Adrenal gland (tissue), 12 donors: ENCODE data around the gene GALNT12. TPM values are rescaled to one million over a fixed set of nuclear protein-coding genes. Genes with fewer than 3 reads are reported as not detected.

Experiments
- DNase-seq, 7 donors: peaks; one replicate each; pipeline ENCODE4 v3.0.0-alpha.2; 2019 to 2020
- H3K27ac ChIP-seq, 5 donors: fragments of 200-600 bp; sonication (generic) in 4 of 5; 1 replicate in 3 of 5; 2 replicates in 2 of 5; pipeline versions ENCODE4 v1.5.1 to v1.8.0; 2016 to 2020; ENCODE audit warnings: mild to moderate bottlenecking in 1 of 5
- H3K27me3 ChIP-seq: fragments of 200-600 bp; 2 replicates; pipeline ENCODE4 v1.8.0; 2021
- H3K36me3 ChIP-seq, 2 donors: fragments of 200-600 bp; replicated peaks in 1 of 2; 1 replicate in 1 of 2; 2 replicates in 1 of 2; pipeline versions ENCODE4 v1.5.1 to v1.8.0; 2018 to 2022
- H3K4me1 ChIP-seq, 2 donors: fragments of 200-600 bp; replicated peaks in 1 of 2; 1 replicate in 1 of 2; 2 replicates in 1 of 2; pipeline versions ENCODE4 v1.5.1 to v1.8.0; 2018 to 2021
- H3K4me3 ChIP-seq, 4 donors: fragments of 200-600 bp; sonication (generic) in 3 of 4; one replicate each; pipeline ENCODE4 v1.5.1; 2016 to 2018
- H3K9me3 ChIP-seq, 3 donors: fragments of 200-600 bp; sonication (generic) in 1 of 3; replicated peaks in 1 of 3; 1 replicate in 2 of 3; 2 replicates in 1 of 3; pipeline versions ENCODE4 v1.5.1 to v1.8.0; 2016 to 2021
- CTCF ChIP-seq, 6 experiments: fragments of 450-650 bp in 4 of 6; fragments of 200-600 bp in 2 of 6; sonication (generic) in 1 of 6; IDR thresholded peaks; 1 replicate in 5 of 6; 2 replicates in 1 of 6; pipeline versions ENCODE4 v1.5.1 to v1.8.0; 2016 to 2021; ENCODE audit warnings: antibody characterized with exemption in 6 of 6, mild to moderate bottlenecking in 2 of 6, moderate library complexity in 1 of 6
- POLR2A ChIP-seq, 2 donors: fragments of 450-650 bp; IDR thresholded peaks; one replicate each; pipeline ENCODE4 v1.6.1; 2017; ENCODE audit warnings: antibody characterized with exemption in 2 of 2, mild to moderate bottlenecking in 2 of 2, moderate library complexity in 1 of 2
- WGBS, 4 donors: extraction: QIAGEN DNeasy Blood & Tissue Kit in 2 of 4; methylation state at CpG; one replicate each; pipeline versions ENCODE4 v1.1.5 to v1.1.7; 2013 to 2017; 5-methylcytosine and 5-hydroxymethylcytosine counted together
- intact Hi-C, 2 donors: fragments of 100-400 bp; cut with DNase I; formaldehyde crosslinking; loops; one replicate each; pipeline versions ENCODE4 v1.14.1 to v1.15.0; 2022 to 2023
- polyA plus RNA-seq, 3 donors: library from polyadenylated mRNA; stranded (reverse); fragments of 200-250 nt in 2 of 3; fragments of 350-450 nt in 1 of 3; fragmentation: Illumina TruSeq in 1 of 3; extraction: RNeasy Lipid Tissue Mini Kit (QIAGEN cat#74804) in 1 of 3; gene quantifications; one replicate each; pipeline ENCODE4 v1.2.3, GENCODE V29; 2013 to 2014
- total RNA-seq, 9 donors: library from RNA; depleted of rRNA in 4 of 9; stranded (reverse); fragments of >200 nt in 4 of 9; fragments of 120-200 nt in 1 of 9; fragmentation: NEBNext Ultra II Directional in 1 of 9; extraction: Animal tissue kit (Norgen Biotek cat#: 25700) in 1 of 9; gene quantifications; one replicate each; pipeline versions ENCODE4 v1.1.0 to v1.2.4, GENCODE V29; 2013 to 2023
- donor health status: healthy with polysubstance abuse.
- donor health status: Bipolar disorder and iron deficiency.
- donor health status: DM: yes; HTN: yes; CAD: no.
- donor health status: DM: no; HTN: no; CAD: no.
- donor health status: DM: no; HTN: no; CAD: no.
- donor health status: DM: yes; HTN: yes; CAD: no.

Gene GALNT12
- total and polyA plus RNA-seq, 12 donors: 1.1 to 20.6 (median 4.2) TPM

GRCh38 chr9:98768344-98768743, 39.1 kb upstream of the GALNT12 start:
- WGBS, 4 donors: 93 to 98% (median 95%) methylated on average over 4 to 9 of the region's 9 CpGs
- Histone ChIP-seq H3K9me3 (no peaks in the 10 kb centered on the region), H3K27ac (no peak overlapping the region), H3K36me3 (peaks cover 0 to 16% of the 10 kb centered on the region in 2 donors), H3K27me3 (no peaks in the 10 kb centered on the region), H3K4me1 (no peaks in the 10 kb centered on the region), H3K4me3 (no peak overlapping the region)
- intact Hi-C loops: no loop called here
- DNase-seq: no peak
- TF ChIP-seq CTCF (IDR thresholded peaks at IDR 0.05) (no peak), POLR2A (IDR thresholded peaks at IDR 0.05) (no peak)

GRCh38 chr9:98770717-98771116, 36.8 kb upstream of the GALNT12 start:
- Histone ChIP-seq H3K9me3 (no peaks in the 10 kb centered on the region), H3K4me1 (no peaks in the 10 kb centered on the region), H3K36me3 (peaks cover 0 to 21% of the 10 kb centered on the region in 2 donors), H3K4me3 (no peak overlapping the region), H3K27ac (no peak overlapping the region), H3K27me3 (no peaks in the 10 kb centered on the region)
- DNase-seq: no peak
- 94 to 96% (median 95%) methylated on average over 7 to 10 of the region's 10 CpGs for WGBS, 4 donors
- intact Hi-C loops: loop anchor here in 1 of 2 donors (5.0 kb wide), 1 partner anchor 453 kb away; no protein-coding TSS in a partner anchor
- TF ChIP-seq CTCF (IDR thresholded peaks at IDR 0.05) (no peak), POLR2A (IDR thresholded peaks at IDR 0.05) (no peak)

- Histone ChIP-seq H3K27ac (no peak overlapping the region), H3K27me3 (no peaks in the 10 kb centered on the region), H3K4me3 (no peak overlapping the region), H3K36me3 (peaks cover 0 to 21% of the 10 kb centered on the region in 2 donors), H3K4me1 (no peaks in the 10 kb centered on the region), H3K9me3 (no peaks in the 10 kb centered on the region)
- no peak for TF ChIP-seq POLR2A (IDR thresholded peaks at IDR 0.05)
- no peak for TF ChIP-seq CTCF (IDR thresholded peaks at IDR 0.05)
- no peak for DNase-seq
- intact Hi-C loops: loop anchor here in 1 of 2 donors (5.0 kb wide), 1 partner anchor 454 kb away; no protein-coding TSS in a partner anchor
- WGBS, 4 donors: 93 to 97% (median 95%) methylated on average over 15 of the region's 15 CpGs
Measured at GRCh38 chr9:98771209-98771874, 36.1 kb upstream of the GALNT12 start.

GRCh38 chr9:98772364-98773155, 34.9 kb upstream of the GALNT12 start:
- no peak for DNase-seq
- Histone ChIP-seq H3K4me3 (no peak overlapping the region), H3K27ac (no peak overlapping the region), H3K36me3 (peaks cover 0 to 21% of the 10 kb centered on the region in 2 donors), H3K27me3 (no peaks in the 10 kb centered on the region), H3K9me3 (no peaks in the 10 kb centered on the region), H3K4me1 (no peaks in the 10 kb centered on the region)
- TF ChIP-seq POLR2A (IDR thresholded peaks at IDR 0.05) (no peak), CTCF (IDR thresholded peaks at IDR 0.05) (no peak)
- WGBS, 4 donors: 90 to 95% (median 93%) methylated on average over 10 to 13 of the region's 13 CpGs
- intact Hi-C loops: loop anchor here in 1 of 2 donors (5.0 kb wide), 1 partner anchor 455 kb away; no protein-coding TSS in a partner anchor
